Stimulated activated CD8-positive, alpha-beta memory T cell treated with anti-CD3 and anti-CD28 coated beads, Interleukin-15, amount 100 ng/mL, for 24 hours (primary cell): ENCODE data around the gene ARL8A.
"Not testable (repeated sequence)": the region's sequence is repeated elsewhere in the genome, so short reads cannot be mapped to it uniquely, and the experiment has no call there.

ENCODE experiments used
- DNase-seq: peaks from one replicate; pipeline ENCODE4 v3.0.0-alpha.2; 2020; ENCODE audit warnings: low read depth

Gene ARL8A

GRCh38 chr1:202158810-202159533, 14.4 kb upstream of the ARL8A start:
- DNase-seq: no peak

GRCh38 chr1:202157945-202158344, 13.4 kb upstream of the ARL8A start:
- DNase-seq: no peak

GRCh38 chr1:202156590-202156989, 12.1 kb upstream of the ARL8A start:
- no peak for DNase-seq

- no peak for DNase-seq
Measured at GRCh38 chr1:202155478-202156021, 11.0 kb upstream of the ARL8A start.

GRCh38 chr1:202154766-202155477, 10.4 kb upstream of the ARL8A start:
- no peak for DNase-seq

- no peak for DNase-seq
Measured at GRCh38 chr1:202154148-202154765, 9.7 kb upstream of the ARL8A start.

GRCh38 chr1:202153284-202153683, 8.7 kb upstream of the ARL8A start:
- DNase-seq: no peak

GRCh38 chr1:202152399-202152798, 7.9 kb upstream of the ARL8A start:
- DNase-seq: no peak

GRCh38 chr1:202151045-202151444, 6.5 kb upstream of the ARL8A start:
- DNase-seq: no peak

- no peak for DNase-seq
Measured at GRCh38 chr1:202150602-202151001, 6.1 kb upstream of the ARL8A start.

- DNase-seq: no peak
Measured at GRCh38 chr1:202150187-202150586, 5.7 kb upstream of the ARL8A start.

- DNase-seq: no peak
Measured at GRCh38 chr1:202149566-202149965, 5.0 kb upstream of the ARL8A start.

- DNase-seq: no peak
Measured at GRCh38 chr1:202148391-202148790, 3.9 kb upstream of the ARL8A start.

- no peak for DNase-seq
Measured at GRCh38 chr1:202146993-202147392, 2.5 kb upstream of the ARL8A start.

GRCh38 chr1:202146279-202146678, 1.7 kb upstream of the ARL8A start:
- no peak for DNase-seq

GRCh38 chr1:202145744-202146140, 1.2 kb upstream of the ARL8A start:
- not testable (repeated sequence) for DNase-seq

GRCh38 chr1:202145068-202145743, 669 bp upstream of the ARL8A start:
- no peak for DNase-seq

GRCh38 chr1:202143768-202144401, 652 bp downstream of the ARL8A start:
- no peak for DNase-seq

- DNase-seq: no peak
Measured at GRCh38 chr1:202143011-202143767, 1.3 kb downstream of the ARL8A start.

- not testable (repeated sequence) for DNase-seq
Measured at GRCh38 chr1:202141468-202141867, 3.1 kb downstream of the ARL8A start.

- no peak for DNase-seq
Measured at GRCh38 chr1:202140833-202141232, 3.7 kb downstream of the ARL8A start.
